ENCODE data around the gene SAMSN1.

SAMSN1 gene

GRCh38 chr21:14581902-14582457 is 35.9 kb upstream of the SAMSN1 start:
- TF ChIP-seq GATA3 (IDR thresholded peaks at IDR 0.05; ENCODE audit: low read depth, low read length) (no peak), GATA2 (IDR thresholded peaks at IDR 0.05; ENCODE audit: low read depth, low read length) (no peak)

DNA sequence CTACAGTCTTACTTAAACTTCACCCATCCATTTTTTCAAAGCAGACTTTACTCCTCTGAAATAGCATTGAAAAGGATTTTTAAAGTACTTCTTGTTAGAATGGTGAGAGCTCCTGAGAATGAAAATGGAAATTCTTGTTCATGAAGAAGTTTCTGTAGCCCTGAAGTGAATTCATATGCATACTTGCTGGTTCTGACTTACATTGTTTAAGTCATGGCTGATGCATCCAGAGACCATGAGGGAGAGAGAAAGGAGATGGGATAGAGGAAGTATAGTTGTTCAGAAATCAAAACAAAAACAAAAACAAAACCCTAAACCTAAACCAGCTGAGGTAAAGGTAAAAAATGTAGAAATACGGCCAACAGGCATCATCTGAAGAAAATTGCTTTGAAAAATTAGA is 27.1 kb upstream of the SAMSN1 start:
- no peak for TF ChIP-seq GATA2 (IDR thresholded peaks at IDR 0.05; ENCODE audit: low read depth, low read length)
- TF ChIP-seq GATA3 (IDR thresholded peaks at IDR 0.05; ENCODE audit: low read depth, low read length) = no peak

GRCh38 chr21:14572204-14572780 is 26.2 kb upstream of the SAMSN1 start:
- no peak for TF ChIP-seq GATA3 (IDR thresholded peaks at IDR 0.05; ENCODE audit: low read depth, low read length)
- TF ChIP-seq GATA2 (IDR thresholded peaks at IDR 0.05; ENCODE audit: low read depth, low read length) = no peak

GRCh38 chr21:14569868-14570267 is 23.8 kb upstream of the SAMSN1 start:
- TF ChIP-seq GATA2 (IDR thresholded peaks at IDR 0.05; ENCODE audit: low read depth, low read length) (no peak), GATA3 (IDR thresholded peaks at IDR 0.05; ENCODE audit: low read depth, low read length) (no peak)

DNA sequence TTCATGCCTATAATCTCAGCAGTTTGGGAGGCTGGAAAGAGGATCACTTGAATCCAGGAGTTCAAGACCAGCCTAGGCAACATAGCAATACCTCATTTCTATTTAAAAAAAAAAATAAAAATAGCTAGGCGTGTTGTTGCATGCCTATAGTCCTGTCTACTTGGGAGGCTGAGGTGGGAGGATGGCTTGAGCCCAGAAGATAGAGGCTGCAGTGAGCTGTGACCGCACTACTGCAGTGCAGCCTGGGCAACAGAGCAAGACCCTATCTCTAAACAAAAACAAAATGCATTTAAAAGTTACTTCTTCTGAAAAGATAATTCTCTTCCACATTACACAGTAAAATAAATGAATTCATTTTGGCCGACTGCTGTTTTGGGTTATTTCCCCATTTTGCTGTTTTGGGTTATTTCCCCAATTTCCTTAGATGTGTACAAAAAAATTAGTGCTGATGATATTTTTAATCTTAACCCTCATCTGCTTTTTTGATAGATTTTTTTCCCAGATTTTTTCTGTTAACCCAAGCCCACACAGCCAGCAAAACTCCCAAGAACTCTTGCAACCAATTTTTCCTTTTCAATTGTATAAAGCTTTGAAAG is 23.0 kb upstream of the SAMSN1 start:
- TF ChIP-seq GATA2 (IDR thresholded peaks at IDR 0.05; ENCODE audit: low read depth, low read length) (no peak), GATA3 (IDR thresholded peaks at IDR 0.05; ENCODE audit: low read depth, low read length) (no peak)

GRCh38 chr21:14567331-14568279 is 21.5 kb upstream of the SAMSN1 start:
- TF ChIP-seq GATA2 (IDR thresholded peaks at IDR 0.05; ENCODE audit: low read depth, low read length) = no peak
- TF ChIP-seq GATA3 (IDR thresholded peaks at IDR 0.05; ENCODE audit: low read depth, low read length) = no peak

DNA sequence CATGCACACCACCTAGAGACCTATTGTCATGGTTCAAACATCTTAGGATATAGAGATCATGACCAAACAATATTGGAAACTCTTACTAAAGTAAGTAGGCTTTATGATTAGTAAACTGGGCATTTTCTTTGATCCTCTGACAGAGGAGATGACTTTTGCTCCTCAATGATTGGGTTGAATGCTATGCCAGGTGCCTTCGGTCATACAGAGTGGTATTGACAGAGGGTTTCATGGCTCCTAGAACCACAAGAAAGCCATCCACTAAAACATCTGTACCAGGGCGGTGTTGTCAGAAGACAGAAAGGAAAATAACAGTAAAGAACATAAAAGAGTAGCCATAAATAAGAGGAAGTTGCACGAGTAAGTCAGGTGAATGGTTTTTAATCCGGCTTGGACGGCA is 20.8 kb upstream of the SAMSN1 start:
- no peak for TF ChIP-seq GATA2 (IDR thresholded peaks at IDR 0.05; ENCODE audit: low read depth, low read length)
- TF ChIP-seq GATA3 (IDR thresholded peaks at IDR 0.05; ENCODE audit: low read depth, low read length) = no peak

GRCh38 chr21:14562959-14563358 is 16.8 kb upstream of the SAMSN1 start:
- TF ChIP-seq GATA3 (IDR thresholded peaks at IDR 0.05; ENCODE audit: low read depth, low read length) (no peak), GATA2 (IDR thresholded peaks at IDR 0.05; ENCODE audit: low read depth, low read length) (no peak)

DNA sequence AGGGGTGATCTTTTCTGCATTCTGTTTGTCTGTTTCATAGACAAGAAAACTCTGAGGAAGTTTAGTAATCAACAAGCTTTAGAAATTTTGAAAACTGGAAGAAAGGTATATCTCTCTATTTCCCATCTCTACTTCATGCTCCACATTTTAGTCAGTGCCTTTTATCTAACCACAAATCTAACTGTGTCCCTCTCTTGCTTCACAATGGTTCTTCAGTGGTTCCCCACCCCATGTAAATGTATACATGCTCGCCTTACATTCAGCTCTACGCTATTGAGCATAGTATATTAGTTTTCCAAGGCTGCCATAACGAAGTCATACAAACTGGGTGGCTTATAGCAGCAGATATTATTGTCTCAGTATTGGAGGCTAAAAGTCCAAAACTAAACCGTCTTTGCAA is 14.4 kb upstream of the SAMSN1 start:
- TF ChIP-seq GATA3 (IDR thresholded peaks at IDR 0.05; ENCODE audit: low read depth, low read length) = no peak
- no peak for TF ChIP-seq GATA2 (IDR thresholded peaks at IDR 0.05; ENCODE audit: low read depth, low read length)

DNA sequence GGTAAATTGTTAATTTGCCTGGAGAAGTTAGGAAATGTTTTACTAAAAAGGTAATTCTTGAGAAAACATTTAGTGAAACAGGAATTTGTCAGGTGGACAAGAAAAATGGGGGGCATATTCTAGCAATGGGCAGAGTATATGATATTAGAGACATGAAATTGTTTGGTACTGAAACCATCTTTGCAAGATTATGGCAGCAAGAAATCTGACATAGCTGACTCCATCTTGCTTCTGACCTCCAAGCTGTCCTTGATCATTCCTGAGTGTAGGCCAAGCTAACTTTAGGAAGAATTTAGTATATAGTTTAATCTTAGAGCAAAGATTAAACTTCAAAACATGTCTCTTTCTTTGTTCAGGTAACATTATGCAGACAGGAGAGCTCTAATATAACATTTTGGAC is 14.0 kb upstream of the SAMSN1 start:
- TF ChIP-seq GATA2 (IDR thresholded peaks at IDR 0.05; ENCODE audit: low read depth, low read length) (no peak), GATA3 (IDR thresholded peaks at IDR 0.05; ENCODE audit: low read depth, low read length) (no peak)

- no peak for TF ChIP-seq GATA2 (IDR thresholded peaks at IDR 0.05; ENCODE audit: low read depth, low read length)
- TF ChIP-seq GATA3 (IDR thresholded peaks at IDR 0.05; ENCODE audit: low read depth, low read length) = no peak
Measured at GRCh38 chr21:14559102-14559501, 13.0 kb upstream of the SAMSN1 start.

DNA sequence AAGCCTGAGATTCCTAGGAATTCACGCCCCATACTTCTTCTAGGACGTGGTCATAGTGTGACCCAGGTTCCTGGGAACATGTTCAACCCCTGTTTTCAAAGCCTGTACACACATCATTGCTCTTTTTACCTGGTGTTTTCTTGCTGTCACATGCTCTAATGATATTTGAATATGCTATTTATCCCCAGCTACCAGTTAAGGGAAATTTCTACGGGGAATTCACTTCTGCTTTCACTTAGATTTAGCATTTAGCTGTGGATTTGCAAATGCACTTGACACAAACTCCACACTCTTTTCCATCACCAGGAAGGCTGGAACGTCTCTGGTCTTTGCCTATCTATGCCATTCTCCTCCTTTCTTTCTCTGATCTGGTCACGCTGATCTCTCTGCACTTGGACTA is 11.3 kb upstream of the SAMSN1 start:
- TF ChIP-seq GATA3 (IDR thresholded peaks at IDR 0.05; ENCODE audit: low read depth, low read length) = no peak
- TF ChIP-seq GATA2 (IDR thresholded peaks at IDR 0.05; ENCODE audit: low read depth, low read length) = no peak

GRCh38 chr21:14554948-14555347 is 8.8 kb upstream of the SAMSN1 start:
- TF ChIP-seq GATA2 (IDR thresholded peaks at IDR 0.05; ENCODE audit: low read depth, low read length) = no peak

DNA sequence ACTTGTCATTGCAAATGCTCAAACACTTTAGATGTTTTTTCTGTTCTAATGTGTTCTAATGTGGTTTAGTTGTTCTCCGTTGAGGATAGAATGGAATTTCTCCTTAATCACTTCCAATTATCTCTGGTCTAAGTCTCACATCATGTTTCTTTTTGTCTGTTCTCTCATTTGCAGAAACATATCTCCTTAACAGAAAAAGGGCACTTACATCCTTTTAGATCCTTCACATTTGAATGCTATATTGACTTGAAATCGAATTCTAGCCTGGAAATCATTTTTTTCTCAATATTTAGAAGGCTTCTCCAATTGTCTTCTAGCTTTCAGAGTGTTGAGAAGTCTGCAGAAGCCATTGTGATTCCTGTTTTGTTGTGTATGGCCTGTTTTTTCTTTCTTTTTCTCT is 7.3 kb upstream of the SAMSN1 start:
- TF ChIP-seq GATA2 (IDR thresholded peaks at IDR 0.05; ENCODE audit: low read depth, low read length) (no peak), GATA3 (IDR thresholded peaks at IDR 0.05; ENCODE audit: low read depth, low read length) (no peak)
